Fibroblast of lung (primary cell): ENCODE data around the gene PCBP3.

Experiments used
- CTCF ChIP-seq, 2 donors: IDR thresholded peaks in 1 of 2; conservative IDR thresholded peaks in 1 of 2; 1 replicate in 1 of 2; 2 replicates in 1 of 2; pipeline ENCODE4 v1.5.1; 2011 to 2012; ENCODE audit warnings: low read length in 2 of 2, control low read depth in 1 of 2, inconsistent platforms in 1 of 2, low read depth in 1 of 2, mild to moderate bottlenecking in 1 of 2
- EZH2 ChIP-seq: IDR thresholded peaks from 2 replicates; pipeline ENCODE4 v1.5.1; 2012; ENCODE audit warnings: low read length, control low read depth, mild to moderate bottlenecking; ENCODE audit errors: missing control alignments

- no peak for TF ChIP-seq CTCF (conservative IDR thresholded peaks at IDR 0.05 in 1 of 2, IDR thresholded peaks at IDR 0.05 in 1 of 2; ENCODE audit: low read depth in 1 of 2, low read length in 2 of 2)
- no peak for TF ChIP-seq EZH2
These were observed 225.8 kb downstream of the PCBP3 start for GRCh38 chr21:45869121-45870007.
